ENCODE data around the gene BACE2.
"Not testable (repeated sequence)": the region's sequence is repeated elsewhere in the genome, so short reads cannot be mapped to it uniquely, and the experiment has no call there.

BACE2 gene

DNA sequence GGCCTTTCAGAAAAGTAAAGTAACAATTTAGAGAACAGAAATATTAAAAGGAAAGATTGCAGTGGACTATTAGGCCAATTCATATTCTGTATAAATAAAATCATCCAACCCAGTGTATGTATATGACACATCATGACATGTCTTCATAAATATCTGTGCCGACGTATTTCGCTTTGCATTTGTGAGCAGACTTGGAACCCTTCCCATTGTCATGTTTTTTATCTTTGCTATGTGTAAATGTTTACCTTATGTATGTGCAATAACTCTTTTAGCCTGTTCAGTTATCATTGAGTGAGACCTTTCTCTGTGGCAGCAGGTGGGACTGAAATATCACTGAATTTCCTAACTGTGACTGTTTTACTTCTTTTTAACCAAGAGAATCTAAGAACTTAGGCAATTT, 90.7 kb downstream of the BACE2 start:
- in situ Hi-C loops (cut with MboI; ENCODE audit: low sequenced_read_pairs): no loop called here

DNA sequence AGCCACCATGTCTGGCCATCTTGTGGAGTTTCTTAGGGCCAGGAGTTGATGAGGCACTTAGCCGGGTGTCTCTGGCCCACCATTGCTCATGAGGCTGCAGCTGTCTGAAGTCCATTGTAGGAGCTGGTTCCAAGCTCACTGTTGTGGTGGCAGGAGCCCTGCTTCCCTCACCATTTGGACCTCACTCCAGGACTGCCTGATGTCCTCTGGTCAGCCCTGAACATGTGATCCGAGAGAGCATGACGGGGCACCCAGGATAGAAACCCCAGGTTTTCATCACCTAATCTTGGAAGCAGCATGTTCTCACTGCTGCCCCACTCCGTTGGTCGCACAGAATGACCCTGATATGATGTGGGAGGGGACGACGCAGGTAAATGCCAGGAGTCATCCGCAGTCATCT, 92.5 kb downstream of the BACE2 start:
- in situ Hi-C loops (cut with MboI; ENCODE audit: low sequenced_read_pairs): no loop called here

DNA sequence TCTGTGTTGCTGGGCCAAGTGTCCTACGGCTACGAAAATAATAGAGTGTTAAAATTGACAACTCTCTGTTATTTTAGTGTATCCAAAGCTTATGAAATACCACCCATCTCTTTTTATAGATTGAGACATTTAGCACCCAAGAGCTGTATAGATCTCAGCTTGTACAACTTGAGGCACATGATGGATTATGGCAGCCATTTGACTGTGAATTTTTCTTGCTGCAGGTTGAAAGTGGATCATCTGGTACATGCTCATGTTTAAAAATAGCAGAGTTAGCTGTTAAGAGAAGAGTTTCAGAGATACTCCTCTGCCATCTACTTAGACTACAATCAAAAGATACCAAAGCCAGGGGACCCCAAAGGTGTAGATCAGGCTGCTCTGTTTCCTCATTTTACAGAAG, 99.4 kb downstream of the BACE2 start:
- in situ Hi-C loops (cut with MboI; ENCODE audit: low sequenced_read_pairs): no loop called here

DNA sequence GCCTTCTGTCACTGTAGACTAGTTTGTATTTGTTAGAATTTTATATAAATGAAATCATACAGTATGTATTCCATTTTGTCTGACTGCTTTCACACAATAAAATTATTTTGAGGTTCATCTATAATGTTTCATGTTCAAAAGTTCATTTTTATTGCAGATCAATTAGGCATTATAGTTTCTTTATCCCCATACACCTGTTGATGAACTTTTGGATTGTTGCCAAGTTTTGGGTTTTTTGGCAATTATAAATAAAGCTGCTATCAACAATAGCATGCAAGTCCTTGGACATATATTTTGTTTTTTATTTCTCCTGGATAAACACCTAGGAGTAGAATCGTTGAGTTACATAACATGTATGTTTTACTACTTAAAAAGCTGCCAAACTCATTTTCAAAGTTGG, 101.6 kb downstream of the BACE2 start:
- in situ Hi-C loops (cut with MboI; ENCODE audit: low sequenced_read_pairs): no loop called here

DNA sequence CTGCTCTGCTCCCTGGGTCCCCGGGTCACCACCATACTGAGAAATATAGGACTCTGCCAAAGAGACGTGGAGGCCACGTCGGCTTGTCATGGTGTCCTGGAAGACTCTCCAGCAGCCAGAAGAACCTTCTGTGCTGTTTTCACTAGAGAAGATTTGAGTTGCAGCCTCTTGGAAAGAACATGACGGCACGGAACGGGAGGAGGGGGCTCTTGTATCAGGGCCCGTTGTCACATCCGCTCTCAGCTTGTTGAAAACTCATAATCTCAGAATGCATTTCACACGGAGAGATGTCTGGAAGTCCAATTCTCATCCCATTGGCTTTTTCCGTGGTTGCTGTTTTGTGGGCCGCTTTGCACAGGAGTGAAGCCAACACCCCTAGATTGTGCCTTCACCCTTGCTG, 109.2 kb downstream of the BACE2 start:
- in situ Hi-C loops (cut with MboI; ENCODE audit: low sequenced_read_pairs): no loop called here

DNA sequence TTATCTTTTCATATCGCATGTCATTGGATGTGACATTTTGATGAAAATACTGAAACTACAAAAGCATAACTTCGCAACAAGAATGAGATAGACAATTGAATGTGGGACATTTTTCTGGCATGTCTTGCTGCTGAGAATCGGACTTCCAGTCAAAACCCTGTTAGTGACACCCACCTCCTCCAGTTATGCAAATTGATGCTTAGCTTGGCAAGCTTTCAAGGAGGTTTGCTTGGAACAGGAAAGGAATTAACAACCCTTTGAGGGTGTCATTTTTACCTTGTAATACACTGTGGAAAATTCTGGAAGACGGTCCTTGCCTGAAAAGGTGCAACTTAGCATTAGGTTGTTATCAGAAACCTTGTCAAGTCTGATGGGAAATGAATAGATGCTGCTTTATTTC, 109.9 kb downstream of the BACE2 start:
- in situ Hi-C loops (cut with MboI; ENCODE audit: low sequenced_read_pairs): no loop called here

DNA sequence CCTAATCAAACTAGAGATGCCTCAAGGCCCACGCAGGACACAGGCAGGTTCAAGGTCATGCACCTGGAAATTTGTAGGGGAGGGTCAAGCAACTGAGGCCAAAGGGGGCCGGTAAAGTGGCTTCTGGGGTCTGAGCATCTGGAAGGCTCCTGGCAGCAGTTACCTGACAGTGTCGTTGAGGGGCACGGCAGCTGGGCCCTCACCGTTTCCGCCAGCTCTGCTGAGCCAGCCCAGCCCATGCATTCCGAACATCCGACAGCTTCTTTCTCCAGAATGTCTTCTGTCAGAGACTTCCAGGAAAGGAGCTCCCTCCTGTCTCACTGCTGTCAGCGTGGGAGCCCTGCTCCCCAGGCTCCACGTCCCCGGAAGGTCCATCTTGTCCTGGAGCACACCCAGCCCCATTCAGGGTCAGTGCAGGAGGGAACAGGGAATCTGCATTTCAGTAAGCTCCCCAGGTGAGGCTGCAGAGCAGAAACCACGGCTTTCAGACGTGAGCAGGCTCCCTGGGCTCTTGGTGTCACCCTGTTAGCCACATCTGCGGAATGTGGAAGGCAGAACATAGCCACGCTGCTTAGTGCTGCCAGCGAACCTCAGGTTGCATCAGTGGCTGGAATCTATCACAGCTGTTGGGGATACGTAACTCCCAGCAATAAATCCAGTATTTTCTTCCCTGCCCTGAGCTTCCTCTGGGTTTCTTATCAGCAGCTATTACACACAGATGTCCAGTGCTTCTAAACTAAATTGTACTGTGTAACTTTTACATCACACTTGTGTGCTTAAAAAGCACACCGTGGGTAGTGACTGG, 112.4 kb downstream of the BACE2 start:
- in situ Hi-C loops (cut with MboI; ENCODE audit: low sequenced_read_pairs): loop anchor here (10.0 kb wide), 1 partner anchor 174 kb away; no protein-coding TSS in a partner anchor

DNA sequence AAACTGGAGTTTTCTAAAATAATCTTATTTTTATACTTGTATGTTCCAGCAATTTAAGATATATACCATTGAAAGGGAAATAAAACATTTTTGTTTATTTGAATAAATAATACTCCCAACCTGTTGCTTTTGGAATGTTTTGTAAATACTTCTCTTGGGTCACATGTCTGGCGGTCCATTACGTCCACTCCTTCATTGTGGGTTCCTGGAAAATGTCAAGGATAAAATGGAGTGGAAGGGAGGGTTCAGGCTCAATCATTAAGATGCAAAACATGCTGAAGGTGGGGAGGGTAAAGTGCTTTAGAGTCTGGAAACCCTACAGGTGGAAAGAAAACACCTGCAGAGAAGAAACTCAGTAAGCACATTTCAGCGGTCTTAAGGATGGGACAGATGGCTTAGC, 114.5 kb downstream of the BACE2 start:
- in situ Hi-C loops (cut with MboI; ENCODE audit: low sequenced_read_pairs): loop anchor here (10.0 kb wide), 1 partner anchor 172 kb away; no protein-coding TSS in a partner anchor

DNA sequence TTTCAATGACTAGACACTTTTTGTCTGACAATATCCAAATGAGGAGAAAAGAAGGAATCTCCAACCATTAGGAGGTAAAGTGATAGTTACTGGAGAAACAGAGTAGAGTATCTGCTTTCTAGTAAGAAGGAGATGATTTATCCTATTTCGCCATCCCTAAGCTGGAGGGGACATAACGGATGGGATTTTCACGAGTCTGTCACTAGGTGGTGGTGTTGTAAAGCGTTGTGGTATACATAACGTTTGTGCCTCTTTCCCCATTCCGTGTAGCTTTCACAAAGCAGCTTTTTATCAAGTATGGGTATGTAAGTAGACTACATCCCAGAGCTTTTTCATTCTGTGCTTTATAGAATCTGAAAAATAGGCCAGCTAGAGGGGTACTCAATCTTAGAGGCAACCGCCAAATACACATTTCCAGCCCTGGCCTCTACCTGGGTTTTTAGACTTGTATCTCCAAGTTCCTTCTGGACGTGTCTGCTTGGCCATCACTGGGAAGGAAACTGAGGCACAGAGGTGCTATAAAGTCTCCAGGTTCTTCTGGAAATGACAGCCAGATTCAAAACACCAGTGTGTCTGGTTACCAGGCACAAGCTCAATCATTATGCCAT, 115.4 kb downstream of the BACE2 start:
- in situ Hi-C loops (cut with MboI; ENCODE audit: low sequenced_read_pairs): loop anchor here (10.0 kb wide), 1 partner anchor 171 kb away; no protein-coding TSS in a partner anchor

DNA sequence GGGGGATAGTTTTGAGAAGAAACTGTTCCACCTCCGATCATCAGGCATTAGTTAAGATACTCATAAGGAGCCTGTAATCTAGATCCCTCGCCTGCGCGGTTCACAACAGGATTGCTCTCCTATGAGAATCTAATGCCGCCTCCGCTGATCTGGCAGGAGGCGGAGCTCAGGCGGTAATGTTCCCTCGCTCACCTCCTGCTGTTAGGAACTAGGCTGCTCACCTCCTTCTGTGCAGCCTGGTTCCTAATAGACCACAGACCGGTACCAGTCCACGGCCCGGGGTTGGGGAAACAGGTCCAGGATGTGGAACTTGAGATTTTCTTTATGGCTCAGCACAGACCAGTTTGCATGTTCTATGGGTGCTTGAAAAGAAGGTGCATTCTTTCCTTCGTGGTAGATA, 121.5 kb downstream of the BACE2 start:
- in situ Hi-C loops (cut with MboI; ENCODE audit: low sequenced_read_pairs): loop anchor here (10.0 kb wide), 1 partner anchor 165 kb away; no protein-coding TSS in a partner anchor

DNA sequence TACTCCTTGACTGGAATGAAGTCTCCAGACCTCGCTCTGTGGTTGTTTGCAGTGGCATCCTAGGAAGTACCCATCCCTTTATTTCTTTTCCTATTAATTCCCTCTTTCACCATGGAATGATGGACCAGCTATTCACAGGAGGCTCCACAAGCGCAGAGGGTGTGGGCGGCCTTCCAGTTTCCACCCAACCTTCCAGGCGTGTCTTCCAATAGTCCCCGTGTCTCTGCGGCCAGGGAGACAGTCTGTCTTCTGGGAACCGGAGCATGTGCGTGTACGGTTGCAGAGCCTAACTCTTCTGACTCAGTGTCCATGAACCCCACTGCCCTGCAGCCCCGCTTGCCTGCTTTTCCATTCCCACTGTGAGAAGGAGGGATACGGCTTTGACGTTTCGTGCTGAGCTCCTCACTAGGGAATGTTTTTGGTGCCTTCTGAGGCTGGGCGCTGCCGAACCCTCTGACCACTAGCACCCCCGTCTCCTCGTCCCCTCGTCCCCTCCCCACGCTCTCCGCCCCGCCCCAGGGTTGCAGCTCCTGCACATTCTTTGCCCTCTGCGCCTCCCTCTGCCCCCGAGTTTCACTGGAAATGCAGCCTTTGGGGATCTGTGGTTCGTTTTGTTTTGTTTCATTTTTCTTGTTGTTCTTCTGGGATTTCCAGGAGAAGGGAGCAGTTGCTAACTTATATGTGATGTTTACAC, 122.3 kb downstream of the BACE2 start:
- in situ Hi-C loops (cut with MboI; ENCODE audit: low sequenced_read_pairs): no loop called here

DNA sequence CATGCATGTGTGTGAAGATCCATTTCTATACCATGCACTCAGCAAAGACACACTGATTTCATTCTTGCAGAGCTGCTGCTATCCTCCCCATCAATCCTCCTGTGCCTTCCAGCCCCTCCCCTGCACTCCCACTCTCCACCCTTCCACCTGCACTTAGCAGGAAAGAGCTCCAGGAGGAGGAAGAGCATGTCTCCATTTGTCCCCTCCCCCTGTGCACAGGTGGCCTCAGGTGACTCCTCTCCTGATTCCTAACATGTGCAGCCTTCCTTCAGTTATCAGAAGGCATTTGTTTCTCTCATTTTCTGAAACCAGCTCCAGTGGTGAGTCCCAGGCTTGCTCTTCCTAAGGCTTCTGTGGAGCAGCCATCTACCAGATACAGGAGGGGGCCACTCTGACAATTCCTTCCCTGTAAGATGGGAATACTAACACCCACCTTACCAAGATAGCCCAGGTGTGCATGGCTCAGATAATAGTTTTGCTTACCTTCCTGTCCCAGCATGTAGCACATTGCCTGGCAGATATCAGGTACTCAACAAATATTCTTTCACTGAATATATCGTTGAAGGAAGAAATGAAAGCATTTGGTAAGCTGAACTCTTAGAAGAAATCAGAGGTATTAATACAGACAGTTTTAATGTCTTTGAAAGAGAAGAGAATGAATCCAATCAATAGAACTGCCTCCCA, 126.7 kb downstream of the BACE2 start:
- in situ Hi-C loops (cut with MboI; ENCODE audit: low sequenced_read_pairs): no loop called here

DNA sequence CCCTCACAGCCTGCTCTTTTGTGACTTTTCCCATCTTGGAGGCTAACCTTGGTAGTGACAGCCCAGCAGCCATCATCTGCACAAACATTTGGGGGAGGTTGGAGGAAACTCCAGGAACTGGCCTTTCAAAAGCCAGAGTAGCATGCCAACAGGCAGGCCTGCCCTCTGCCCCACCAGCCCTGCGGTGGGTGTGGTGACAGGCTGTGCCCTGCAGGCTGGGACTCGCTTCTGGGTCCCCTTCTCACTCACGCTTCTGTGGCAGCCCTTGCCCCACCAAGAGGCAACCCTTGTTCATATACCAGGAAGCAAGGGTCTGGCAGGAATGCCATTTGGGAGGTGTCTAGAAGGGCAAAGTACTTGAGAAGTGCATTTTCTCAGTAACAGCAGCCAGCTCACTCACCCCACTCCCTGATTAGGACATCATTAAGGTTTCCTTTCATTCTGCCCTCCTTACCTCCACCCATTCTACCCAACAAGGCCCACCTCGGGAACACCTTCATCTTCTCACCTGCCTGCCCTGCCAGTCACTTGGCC, 127.8 kb downstream of the BACE2 start:
- in situ Hi-C loops (cut with MboI; ENCODE audit: low sequenced_read_pairs): no loop called here

DNA sequence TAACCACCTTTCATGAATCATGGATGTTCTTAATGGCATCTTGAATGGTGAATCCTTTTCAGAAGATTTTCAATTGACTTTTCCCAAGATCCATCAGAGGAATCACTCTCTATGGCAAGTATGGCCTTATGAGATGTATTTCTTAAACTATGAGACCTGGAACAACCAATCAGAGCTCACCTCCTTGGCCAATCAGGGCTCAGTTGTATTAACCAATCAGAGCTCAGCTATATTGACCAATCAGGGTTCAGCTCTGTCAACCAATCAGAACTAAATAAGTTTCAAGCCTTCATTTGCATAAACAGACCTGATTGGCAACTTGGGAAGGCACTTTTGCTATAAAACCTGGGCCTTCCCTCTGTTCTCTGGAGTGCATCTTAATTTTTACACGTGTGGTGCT, 135.0 kb downstream of the BACE2 start:
- in situ Hi-C loops (cut with MboI; ENCODE audit: low sequenced_read_pairs): no loop called here

DNA sequence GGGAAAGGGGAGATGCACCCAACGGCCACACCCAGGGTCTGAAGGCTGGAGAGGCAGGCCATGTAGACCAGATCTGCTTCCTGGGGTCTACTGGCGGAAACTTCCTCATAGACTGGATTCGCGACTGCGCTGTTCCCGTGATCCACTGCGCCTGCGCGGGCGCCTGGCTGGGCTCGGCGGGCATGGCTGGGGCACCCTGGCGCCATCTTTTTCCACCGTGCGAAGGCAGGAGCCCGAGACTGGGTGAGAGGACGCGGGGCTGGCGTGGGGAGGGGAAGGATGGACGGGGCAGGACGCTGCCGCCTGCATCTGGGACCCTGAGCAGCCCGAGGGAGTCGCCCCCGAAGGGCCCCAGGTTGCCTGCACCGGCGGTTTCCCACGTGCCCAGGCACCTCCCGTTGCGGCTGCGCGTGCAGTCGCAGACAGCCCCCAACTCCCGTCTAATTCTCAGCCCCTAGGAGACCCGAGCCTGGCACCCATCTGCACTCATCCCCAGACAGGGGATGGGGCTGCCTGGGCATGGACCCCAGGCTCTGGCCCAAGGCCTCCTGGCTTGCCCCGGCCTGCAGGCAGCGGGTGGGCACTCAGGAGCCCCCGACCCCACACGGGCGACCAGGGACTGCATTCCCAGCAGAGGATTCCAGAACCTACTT, 136.2 kb downstream of the BACE2 start:
- in situ Hi-C loops (cut with MboI; ENCODE audit: low sequenced_read_pairs): no loop called here

DNA sequence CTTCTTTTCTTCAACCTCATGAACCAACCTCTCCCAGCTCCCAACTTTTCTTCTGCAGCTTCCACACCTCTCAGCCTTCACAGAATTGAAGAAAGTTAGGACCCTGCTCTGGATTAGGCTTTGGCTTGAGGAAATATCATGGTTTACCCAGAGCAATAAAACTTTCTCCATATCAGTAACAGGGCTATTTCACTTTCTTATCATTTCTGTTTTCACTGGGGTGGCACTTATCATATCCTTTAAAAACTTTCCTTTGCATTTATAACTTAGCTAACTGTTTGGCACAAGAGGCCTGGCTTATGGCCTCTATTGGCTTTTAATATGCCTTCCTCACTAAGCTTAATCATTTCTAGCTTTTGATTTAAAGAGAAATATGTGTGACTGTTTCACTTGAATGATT, 139.3 kb downstream of the BACE2 start:
- in situ Hi-C loops (cut with MboI; ENCODE audit: low sequenced_read_pairs): no loop called here

DNA sequence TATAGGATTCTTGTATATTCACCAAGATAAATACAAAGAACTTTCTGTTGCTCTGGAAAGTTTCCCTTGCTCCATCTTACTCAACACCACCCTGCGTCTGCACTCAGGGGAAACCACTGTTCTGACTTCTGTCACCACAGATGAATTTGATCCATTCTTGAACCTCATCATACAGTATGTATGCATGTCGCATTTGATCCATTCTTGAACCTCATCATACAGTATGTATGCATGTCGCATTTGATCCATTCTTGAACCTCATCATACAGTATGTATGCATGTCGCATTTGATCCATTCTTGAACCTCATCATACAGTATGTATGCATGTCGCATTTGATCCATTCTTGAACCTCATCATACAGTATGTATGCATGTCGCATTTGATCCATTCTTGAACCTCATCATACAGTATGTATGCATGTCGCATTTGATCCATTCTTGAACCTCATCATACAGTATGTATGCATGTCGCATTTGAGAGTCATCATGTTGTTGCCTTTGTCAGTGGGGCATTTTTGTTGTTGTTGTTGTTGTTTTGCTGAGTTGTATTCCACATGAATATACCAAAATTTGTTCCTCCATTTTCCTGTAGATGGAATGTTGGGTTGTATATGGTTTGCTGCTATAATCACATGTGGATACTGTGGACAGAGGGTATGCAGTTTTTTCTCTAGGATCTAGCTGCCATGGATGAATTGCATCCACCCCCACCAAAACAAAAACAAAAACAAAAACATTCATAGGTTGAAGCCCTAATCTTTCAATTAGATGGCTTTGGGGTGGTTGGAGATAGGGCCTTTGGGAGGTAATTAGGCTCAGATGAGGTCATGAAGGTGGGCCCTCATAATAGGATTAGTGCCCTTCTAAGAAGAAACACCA, 145.6 kb downstream of the BACE2 start:
- in situ Hi-C loops (cut with MboI; ENCODE audit: low sequenced_read_pairs): not testable (repeated sequence)

DNA sequence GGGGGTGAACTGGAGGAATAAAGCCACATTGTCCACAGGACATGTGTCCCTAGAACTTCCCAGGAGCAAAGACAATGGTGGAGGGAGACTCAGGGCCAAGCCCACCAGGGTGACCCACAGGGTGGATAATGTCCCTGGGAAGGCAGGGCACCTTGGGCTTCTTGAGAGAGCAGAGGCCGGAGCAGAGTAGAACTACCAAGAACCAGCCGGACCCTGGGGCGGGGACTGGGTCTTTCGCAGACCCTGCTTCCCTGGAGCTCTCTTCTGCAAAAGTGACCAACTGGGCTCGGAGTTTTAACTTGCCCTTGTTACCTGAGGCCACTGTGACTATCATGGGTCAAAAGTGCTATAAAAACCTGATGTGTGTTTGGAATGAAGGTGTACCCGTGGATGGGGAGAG, 147.8 kb downstream of the BACE2 start:
- in situ Hi-C loops (cut with MboI; ENCODE audit: low sequenced_read_pairs): no loop called here

DNA sequence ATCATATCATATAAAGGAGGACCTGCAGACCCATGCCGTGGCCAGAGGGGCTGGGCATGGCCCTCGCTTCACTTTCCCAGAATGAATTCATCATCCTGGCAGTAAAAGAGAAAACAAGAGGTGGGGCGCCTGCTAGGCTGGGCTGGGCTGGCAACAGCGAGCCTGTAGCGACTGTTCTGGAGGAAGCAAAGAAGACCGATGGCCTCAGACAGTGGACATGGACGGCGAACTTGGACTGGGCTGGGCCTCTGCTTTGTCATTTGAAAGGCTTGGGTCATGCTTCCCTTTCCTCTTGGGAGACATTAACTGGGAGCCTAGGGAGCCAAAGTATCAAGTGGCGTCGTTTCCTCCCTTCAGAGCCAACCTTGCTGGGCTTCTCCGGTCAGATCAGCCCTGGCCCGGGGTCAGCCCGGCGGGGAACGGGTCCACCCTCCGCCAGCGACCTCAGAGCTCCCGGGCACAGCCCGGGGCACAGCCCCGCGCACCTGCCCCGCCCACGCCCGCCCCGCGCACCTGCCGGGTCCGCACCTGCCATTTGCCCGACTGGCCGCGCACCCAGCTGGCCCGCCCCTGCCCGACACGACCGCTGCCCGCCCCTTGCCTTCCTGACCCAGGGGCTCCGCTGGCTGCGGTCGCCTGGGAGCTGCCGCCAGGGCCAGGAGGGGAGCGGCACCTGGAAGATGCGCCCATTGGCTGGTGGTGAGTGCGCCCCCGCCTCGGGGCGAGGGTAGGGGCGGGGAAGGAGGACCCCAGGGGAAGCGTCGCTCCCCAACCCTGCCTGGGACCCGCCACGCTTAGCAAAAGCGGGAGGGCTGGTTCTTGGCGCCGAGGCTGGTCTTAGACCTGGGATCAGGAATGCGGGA, 148.5 kb downstream of the BACE2 start, which contains the start of gene FAM3B:
TSS of gene FAM3B (plus strand) at position 602 of the 863 bp plus-strand sequence. CDS start at position 681, 79 bp downstream.
- in situ Hi-C loops (cut with MboI; ENCODE audit: low sequenced_read_pairs): no loop called here
